Kidney epithelial cell (primary cell): ENCODE results near the gene ZMIZ1. TPM values are rescaled to one million over a fixed set of nuclear protein-coding genes. Genes with fewer than 3 reads are reported as not detected.

Source experiments
- DNase-seq: peaks from one replicate; pipeline ENCODE4 v3.0.0-alpha.2; 2010; ENCODE audit warnings: low read depth
- H3K27me3 ChIP-seq: 2 replicates; pipeline ENCODE4 v1.6.0; 2011; ENCODE audit warnings: low read length; ENCODE audit not compliant: control insufficient read depth, insufficient read depth
- H3K36me3 ChIP-seq: 2 replicates; pipeline ENCODE4 v1.5.1; 2011; ENCODE audit warnings: low read length; ENCODE audit not compliant: control insufficient read depth, insufficient read depth
- H3K4me3 ChIP-seq: 2 replicates; pipeline ENCODE4 v1.5.1; 2011; ENCODE audit warnings: low read depth, mild to moderate bottlenecking, control low read depth, low read length
- total RNA-seq: library from RNA; depleted of rRNA; stranded (reverse); fragments of >200 nt; gene quantifications from 2 replicates; pipeline ENCODE4 v1.2.3, GENCODE V29; 2015
- TF ChIP-seq, protein P1 (sequence below): IDR thresholded peaks from 2 replicates; pipeline ENCODE4 v1.5.1; 2011; ENCODE audit warnings: mild to moderate bottlenecking, moderate library complexity, low read length, control low read depth, inconsistent platforms; ENCODE audit not compliant: insufficient read depth, poor library complexity, severe bottlenecking

The ZMIZ1 gene
- total RNA-seq, 1 donor from 2014 or later, result 57.5 TPM

- H3K36me3 ChIP-seq, result peaks cover under 1% of the 10 kb centered on the region
These were observed 60.1 kb downstream of the ZMIZ1 start for GRCh38 chr10:79128923-79129305.

GRCh38 chr10:79129361-79129997 lies 60.7 kb downstream of the ZMIZ1 start:
- no peak for DNase-seq
- Histone ChIP-seq H3K36me3 (no peaks in the 10 kb centered on the region), H3K27me3 (no peaks in the 10 kb centered on the region), H3K4me3 (no peak overlapping the region)
- TF ChIP-seq, protein P1, sequence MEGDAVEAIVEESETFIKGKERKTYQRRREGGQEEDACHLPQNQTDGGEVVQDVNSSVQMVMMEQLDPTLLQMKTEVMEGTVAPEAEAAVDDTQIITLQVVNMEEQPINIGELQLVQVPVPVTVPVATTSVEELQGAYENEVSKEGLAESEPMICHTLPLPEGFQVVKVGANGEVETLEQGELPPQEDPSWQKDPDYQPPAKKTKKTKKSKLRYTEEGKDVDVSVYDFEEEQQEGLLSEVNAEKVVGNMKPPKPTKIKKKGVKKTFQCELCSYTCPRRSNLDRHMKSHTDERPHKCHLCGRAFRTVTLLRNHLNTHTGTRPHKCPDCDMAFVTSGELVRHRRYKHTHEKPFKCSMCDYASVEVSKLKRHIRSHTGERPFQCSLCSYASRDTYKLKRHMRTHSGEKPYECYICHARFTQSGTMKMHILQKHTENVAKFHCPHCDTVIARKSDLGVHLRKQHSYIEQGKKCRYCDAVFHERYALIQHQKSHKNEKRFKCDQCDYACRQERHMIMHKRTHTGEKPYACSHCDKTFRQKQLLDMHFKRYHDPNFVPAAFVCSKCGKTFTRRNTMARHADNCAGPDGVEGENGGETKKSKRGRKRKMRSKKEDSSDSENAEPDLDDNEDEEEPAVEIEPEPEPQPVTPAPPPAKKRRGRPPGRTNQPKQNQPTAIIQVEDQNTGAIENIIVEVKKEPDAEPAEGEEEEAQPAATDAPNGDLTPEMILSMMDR, result peak; percentile 15

More at GRCh38 chr10:79128923-79129305, 60.1 kb downstream of the ZMIZ1 start:
- Histone ChIP-seq H3K4me3 (no peak overlapping the region), H3K27me3 (no peaks in the 10 kb centered on the region)
- no peak for DNase-seq
- TF ChIP-seq, protein P1, result no peak

- DNase-seq, result no peak
- no peaks in the 10 kb centered on the region for H3K27me3 ChIP-seq
- no peaks in the 10 kb centered on the region for H3K36me3 ChIP-seq
These were observed 61.5 kb downstream of the ZMIZ1 start for GRCh38 chr10:79130255-79130654.

GRCh38 chr10:79130846-79131245 lies 62.1 kb downstream of the ZMIZ1 start:
- H3K27me3 ChIP-seq, result no peaks in the 10 kb centered on the region
- H3K36me3 ChIP-seq, result no peaks in the 10 kb centered on the region
- DNase-seq, result no peak
- TF ChIP-seq, protein P1, result no peak
- no peak overlapping the region for H3K4me3 ChIP-seq

More at GRCh38 chr10:79130255-79130654, 61.5 kb downstream of the ZMIZ1 start:
- H3K4me3 ChIP-seq, result no peak overlapping the region
- TF ChIP-seq, protein P1, result no peak

DNA sequence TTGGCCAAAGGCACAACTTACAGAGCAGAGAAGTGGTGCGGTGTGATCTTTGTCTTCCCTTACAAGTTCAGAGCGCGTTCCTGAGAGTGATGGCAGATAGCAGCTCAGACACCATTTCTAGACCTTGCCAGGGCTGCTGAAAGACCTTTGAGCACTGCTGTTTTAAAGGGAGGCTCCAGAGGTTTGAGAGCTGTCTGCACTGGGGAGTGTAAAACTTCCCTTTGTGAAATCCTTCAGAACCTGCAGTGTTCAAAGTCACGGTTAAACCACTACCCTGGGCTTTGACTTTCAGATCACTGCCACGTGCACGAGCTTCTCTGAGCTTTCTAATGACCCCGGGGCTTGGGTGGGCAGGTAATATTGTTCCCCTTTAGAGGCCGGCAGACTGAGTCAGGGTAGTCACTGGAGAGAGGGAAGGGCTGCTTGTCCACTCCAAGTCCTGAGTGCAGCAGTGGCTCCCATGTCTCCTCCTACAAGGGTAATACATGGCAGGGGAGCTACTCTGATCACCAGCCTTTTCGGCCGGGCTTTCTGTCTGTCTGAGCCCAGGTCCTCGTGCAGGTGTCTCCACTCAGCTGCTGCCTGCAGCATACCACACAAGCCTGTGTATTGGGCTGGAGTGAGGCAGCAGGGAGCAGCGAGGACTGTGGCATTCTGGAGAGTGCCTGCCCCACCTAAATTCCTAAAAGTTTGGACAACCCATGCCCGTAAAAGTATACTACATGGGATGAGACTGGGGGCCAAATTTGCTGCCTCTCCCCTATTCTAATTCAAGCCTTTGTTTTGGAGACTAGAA lies 63.3 kb downstream of the ZMIZ1 start:
- no peak for DNase-seq
- no peaks in the 10 kb centered on the region for H3K27me3 ChIP-seq
- TF ChIP-seq, protein P1, result no peak
- H3K4me3 ChIP-seq, result no peak overlapping the region
- H3K36me3 ChIP-seq, result no peaks in the 10 kb centered on the region
